Activated CD8-positive, alpha-beta memory T cell treated with anti-CD3 and anti-CD28 coated beads, Interleukin-2, amount 50 U/mL, for 24 hours (primary cell): ENCODE data around the gene SLC38A10.

Experiments used
- DNase-seq: peaks from one replicate; pipeline ENCODE4 v3.0.0-alpha.2; 2020; ENCODE audit errors: extremely low read depth

SLC38A10 gene

GRCh38 chr17:81331527-81332043, 36.5 kb upstream of the SLC38A10 start:
- DNase-seq = no peak

DNA sequence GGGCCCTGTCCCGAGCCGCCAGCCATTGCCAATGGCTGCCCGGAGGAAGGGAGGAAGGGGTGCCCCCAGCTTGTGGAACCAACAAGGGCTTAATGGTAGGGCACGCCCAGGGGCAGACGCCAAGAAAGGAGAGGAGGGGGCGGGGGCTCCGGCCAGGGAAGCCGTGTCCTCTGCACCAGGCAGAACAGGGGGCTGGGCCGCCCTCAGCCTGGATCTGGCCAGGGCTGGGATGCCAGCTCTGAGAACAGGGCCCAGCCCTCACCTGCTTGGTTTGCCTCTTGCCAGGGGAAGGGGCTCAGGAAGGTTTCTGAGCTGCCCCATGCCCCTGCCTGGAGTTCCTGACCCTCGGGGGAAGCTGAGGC, 35.8 kb upstream of the SLC38A10 start:
- no peak for DNase-seq

DNA sequence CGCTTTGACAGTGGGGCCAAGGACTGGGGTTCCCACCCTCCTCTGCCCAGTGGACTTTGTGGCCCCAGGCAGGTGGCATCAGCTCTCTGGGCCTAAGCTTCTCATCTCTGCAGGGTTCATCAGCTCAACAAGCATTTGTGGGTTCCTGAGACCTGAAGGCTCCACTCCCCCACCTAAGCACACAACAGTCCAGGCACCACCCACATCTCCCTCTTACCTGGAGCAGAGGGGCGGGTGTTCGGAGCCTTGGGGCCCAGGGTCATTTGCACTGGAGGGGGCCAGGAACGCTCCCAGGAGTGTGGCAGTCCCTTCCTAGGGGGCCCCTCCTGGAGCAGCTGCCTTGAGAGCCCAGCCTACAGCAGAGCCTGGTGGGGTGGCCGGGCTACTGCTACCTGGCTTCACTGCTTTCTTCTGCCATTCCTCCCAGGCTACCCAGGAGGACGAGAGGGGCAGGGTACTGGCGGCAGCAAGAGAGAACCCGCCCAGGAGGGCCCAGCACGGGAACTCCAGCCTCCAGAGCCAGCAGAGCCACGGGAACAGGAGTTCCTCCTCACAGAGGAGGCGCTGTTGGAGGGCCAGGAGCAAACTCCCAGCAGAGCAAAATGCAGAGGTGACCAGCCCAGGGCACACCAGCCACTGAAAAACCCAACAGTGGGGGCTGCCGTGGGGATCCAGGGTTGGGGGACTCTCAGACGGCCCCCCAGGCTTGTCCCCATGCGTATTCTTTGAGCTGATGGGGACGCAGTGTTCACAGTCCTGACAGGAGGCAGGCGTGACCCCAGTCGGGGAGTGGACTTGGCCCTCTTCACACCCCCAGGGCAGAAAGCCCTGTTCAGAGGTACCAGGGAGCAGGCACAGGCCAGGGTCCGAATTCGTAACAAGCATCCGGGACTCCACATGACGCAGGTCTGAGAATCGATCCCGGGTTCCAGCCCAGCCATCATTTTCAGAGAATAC, 35.1 kb upstream of the SLC38A10 start:
- DNase-seq = no peak

GRCh38 chr17:81328978-81329926, 34.1 kb upstream of the SLC38A10 start:
- DNase-seq = no peak

GRCh38 chr17:81328489-81328888, 33.4 kb upstream of the SLC38A10 start:
- no peak for DNase-seq

DNA sequence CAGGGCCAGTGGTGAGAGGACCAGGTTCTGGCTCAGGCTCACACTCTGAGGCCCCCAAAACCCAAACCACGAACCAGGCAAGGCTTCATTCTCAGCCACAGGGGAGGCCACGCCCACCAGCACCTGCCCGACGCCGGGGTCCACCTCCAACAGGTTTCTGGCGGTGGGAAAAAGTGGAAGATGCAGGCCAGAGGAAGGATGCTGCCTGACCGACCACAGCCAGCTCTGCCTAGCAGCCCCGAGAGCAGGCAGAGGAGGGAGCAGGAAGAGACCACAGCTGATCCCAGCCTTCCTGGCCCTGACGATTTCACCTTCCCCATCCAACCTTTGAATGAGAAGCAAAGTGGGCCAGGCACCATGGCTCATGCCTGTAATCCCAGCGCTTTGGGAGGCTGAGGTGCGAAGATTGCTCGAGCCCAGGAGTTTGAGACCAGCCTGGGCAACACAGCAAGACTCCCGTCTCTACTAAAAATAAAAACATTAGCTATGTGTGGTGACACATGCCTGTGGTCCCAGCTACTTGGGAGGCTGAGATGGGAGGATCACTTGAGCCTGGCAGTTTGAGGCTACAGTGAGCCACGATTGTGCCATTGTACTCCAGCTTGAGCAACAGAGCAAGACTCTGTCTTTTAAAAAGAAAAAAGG, 30.7 kb upstream of the SLC38A10 start:
- DNase-seq = no peak

GRCh38 chr17:81324851-81325713, 30.0 kb upstream of the SLC38A10 start:
- no peak for DNase-seq

DNA sequence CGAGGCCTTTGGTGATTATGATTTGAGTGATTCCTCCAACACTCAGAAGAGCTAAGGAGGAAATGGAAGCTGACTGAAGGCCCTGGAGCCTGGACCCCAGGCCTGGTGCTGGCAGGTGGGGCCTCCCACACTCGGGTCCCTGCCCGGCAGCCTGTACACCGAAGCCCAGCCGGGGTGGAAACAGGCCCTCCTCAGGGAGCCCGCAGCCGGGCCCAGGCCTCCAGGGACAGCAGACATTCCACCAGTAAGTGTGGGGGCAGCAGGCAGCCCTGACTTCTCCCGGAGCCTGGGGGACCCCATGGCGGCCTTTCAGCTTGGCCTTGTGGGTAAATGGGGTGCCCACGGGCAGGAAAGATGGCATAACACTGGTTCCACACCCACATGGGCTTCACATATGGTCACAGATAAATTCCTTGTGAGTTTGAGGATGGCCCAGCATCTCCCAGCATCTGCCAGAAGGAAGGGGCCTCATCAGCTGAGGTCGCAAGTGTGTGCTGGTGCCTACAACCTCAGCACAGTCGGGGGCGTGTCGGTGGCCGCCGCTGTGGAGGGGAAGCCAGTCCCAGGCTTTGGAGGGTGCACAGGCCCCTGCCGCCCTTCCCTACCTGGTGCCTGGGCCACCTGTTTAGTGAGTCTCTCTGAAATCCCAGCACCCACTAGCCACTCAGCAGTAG, 29.2 kb upstream of the SLC38A10 start:
- DNase-seq = no peak

DNA sequence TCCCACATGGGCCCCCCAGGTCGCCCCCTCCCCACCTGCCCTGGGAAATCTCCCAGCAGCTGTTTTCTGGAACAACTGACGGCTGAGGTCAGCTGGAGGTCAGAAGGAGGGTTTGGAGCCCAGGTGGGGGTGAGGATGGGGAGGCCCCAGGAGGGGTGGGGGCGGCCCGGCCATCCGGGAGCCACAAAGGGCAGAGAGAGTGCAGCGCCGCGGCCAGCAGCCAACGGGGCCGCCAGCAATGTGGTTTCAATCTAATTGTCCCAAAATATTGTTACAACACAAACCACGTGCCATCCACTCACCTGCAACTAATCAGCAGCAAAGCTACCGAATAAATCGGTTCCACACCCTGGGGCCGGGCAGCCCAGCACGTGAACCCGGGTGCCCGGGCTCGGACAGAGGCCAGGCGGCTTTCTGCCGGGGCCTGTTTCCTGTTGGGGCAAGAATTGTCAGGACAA, 28.3 kb upstream of the SLC38A10 start:
- DNase-seq = no peak

DNA sequence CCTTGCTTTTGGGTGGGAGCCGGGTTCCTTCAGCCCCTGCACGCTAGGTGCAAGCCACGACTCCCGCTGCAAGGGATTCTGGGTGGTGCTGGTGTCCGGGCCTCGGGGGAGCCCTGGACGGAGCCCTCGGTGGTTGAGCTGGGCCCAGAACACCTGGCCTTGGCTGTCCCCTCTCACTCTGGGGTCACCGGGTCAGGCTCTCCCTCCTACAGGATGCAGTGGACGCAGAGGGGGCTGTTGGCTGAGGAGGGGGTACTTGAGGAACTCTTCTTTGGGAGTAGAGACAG, 27.9 kb upstream of the SLC38A10 start:
- no peak for DNase-seq

DNA sequence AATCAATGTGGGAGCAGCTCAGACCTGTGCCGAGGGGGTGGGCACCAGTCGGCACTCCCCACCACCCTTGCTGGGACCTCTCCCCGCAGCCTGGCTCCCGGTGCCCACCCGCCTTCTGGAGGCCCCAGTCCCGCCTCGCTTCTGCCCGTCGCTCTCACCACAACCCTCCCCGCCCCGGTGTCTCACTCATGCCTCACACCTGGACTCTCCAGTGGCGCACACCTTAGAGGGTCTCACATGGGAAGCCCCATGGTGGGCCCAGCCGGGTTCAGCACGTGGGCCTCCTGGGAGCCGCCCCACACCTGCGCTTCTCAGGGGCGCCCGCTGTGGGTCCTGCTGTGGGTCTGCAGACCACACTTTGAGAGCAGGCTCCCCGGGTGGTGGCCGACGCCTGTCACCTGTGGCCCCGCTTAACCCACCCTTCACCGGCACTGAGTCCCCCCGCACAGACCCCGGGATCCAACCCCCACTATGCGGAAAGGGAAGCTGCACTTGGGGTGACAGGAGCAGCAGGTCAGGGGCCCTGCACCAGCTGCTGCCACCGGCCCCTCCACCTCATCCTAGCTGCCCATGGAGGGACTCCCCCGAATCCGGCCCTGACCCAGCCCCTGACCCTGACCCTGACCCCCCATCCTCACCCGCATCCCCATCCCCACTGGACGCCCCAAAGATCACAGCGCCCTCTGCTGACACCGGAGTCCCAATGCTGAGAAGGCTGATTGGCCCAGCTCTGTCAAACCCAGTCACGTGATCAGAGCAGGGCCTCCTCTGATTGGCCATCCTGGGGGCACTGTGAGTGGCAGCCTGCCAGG, 27.4 kb upstream of the SLC38A10 start:
- no peak for DNase-seq

GRCh38 chr17:81317961-81318605, 23.0 kb upstream of the SLC38A10 start:
- no peak for DNase-seq

DNA sequence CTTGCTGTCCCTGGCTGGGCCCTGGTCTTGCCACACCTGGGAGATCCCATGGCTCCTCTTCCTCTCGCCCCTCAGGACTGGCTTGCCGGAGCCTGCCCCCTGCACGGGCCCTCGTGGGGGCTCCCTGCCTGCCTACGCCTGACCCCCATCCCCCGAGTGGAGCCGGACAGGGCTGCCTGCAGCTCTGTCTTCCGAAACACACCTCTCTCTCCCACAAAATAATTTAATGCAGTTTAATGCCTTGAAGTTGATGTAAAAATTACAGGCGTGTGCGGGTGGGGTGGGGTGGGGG, 22.4 kb upstream of the SLC38A10 start:
- DNase-seq = no peak

- no peak for DNase-seq
Observed at GRCh38 chr17:81315885-81316391, 20.8 kb upstream of the SLC38A10 start.

DNA sequence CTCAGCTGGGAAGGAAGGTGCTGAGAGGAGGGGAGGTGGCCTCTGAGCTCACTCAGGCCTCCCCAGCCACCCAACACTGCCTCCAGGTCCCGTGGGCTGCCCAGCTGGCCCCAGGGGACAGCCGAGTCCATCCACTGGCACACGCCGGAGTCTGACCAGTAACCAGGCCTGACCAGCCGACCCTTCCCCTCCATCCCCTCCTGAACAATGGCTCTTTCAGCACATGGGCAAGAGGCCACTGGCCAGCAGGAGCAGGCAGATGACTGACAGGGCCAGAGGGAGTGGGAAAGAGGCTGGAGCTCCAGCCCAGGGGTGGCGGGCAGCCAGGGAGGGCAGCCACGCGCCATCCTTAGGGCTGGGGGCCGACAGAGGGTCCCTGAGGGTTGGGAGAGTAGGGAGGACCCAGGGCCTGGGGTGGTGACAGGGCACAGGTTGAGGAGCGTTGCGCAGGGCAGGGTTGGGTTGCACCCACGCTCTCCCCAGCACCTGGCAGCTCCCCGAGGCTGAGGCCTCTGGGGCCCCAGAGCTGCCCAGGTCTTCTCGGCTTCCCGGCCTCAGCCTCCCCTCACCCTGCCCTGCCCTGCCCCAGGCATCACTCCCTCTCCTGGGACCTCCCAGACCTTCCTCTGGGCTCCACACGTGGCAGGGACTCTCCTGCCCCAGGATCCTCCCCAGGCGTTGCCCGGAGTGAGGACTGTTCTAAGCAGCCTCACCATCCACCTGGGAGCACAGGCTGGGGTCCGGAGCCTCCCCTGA, 20.2 kb upstream of the SLC38A10 start:
- DNase-seq = no peak

GRCh38 chr17:81314398-81315081, 19.4 kb upstream of the SLC38A10 start:
- DNase-seq = no peak

DNA sequence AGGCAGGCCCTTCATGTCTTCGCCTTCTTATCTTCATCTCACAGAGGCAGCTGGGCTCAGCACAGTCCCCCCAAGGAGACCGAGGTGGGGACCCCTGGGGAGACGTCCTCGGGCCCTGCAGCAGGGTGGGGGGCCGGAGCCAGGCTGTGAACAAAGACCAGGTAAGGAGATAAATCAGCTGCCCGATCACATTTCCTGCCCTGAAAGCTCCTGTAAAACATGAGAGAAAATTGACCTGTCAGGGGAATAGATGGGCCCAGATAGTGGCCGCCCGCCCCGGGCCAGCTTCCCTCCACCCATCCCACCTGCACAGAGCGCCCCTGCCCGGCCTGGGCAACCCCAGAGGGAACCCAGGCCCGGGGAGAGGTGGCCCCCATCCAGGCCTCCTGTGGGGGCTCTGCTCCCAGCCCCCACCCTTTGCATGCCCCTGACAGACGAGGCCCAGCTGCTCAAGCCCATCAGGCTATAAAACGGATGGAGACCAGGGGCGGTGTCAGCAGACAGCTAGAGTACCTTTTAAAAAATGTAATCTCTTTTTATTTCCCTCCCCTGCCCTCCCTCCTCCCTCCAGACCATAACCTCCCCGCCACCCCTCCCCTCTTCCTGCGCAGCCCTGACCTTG, 18.8 kb upstream of the SLC38A10 start:
- DNase-seq = no peak
